Effector memory CD4-positive, alpha-beta T cell (primary cell): ENCODE results near the gene NCOA7.
"Not testable (repeated sequence)": the region's sequence is repeated elsewhere in the genome, so short reads cannot be mapped to it uniquely, and the experiment has no call there.

Source experiments
- DNase-seq, 3 donors: peaks; one replicate each; pipeline ENCODE4 v3.0.0-alpha.2; 2020
- H3K27ac ChIP-seq: 2 replicates; pipeline ENCODE4 v1.7.0; 2013; ENCODE audit warnings: mild to moderate bottlenecking, low read length, moderate library complexity; ENCODE audit not compliant: insufficient read depth, poor library complexity, severe bottlenecking
- H3K27me3 ChIP-seq: replicated peaks from 2 replicates; pipeline ENCODE4 v1.7.0; 2013; ENCODE audit warnings: mild to moderate bottlenecking, low read length; ENCODE audit not compliant: insufficient read depth, control insufficient read depth, poor library complexity, severe bottlenecking
- H3K36me3 ChIP-seq: 2 replicates; pipeline ENCODE4 v1.7.0; 2013; ENCODE audit warnings: mild to moderate bottlenecking, low read length, moderate library complexity; ENCODE audit not compliant: control insufficient read depth, insufficient read depth
- H3K4me1 ChIP-seq: 2 replicates; pipeline ENCODE4 v1.7.0; 2013; ENCODE audit warnings: low read length, mild to moderate bottlenecking; ENCODE audit not compliant: control insufficient read depth, insufficient read depth, poor library complexity, severe bottlenecking
- H3K4me3 ChIP-seq: 2 replicates; pipeline ENCODE4 v1.7.0; 2013; ENCODE audit warnings: low read length, low read depth, mild to moderate bottlenecking; ENCODE audit not compliant: insufficient read depth, poor library complexity, severe bottlenecking
- H3K9me3 ChIP-seq: 2 replicates; pipeline ENCODE4 v1.7.0; 2013; ENCODE audit warnings: mild to moderate bottlenecking, low read length, moderate library complexity; ENCODE audit not compliant: control insufficient read depth

NCOA7 gene

GRCh38 chr6:125927761-125928160, 137.0 kb downstream of the NCOA7 start:
- H3K9me3 ChIP-seq: no peaks in the 10 kb centered on the region
- no peak for DNase-seq
- H3K4me3 ChIP-seq: no peak overlapping the region
- no peaks in the 10 kb centered on the region for H3K27me3 ChIP-seq
- H3K27ac ChIP-seq: no peak overlapping the region
- no peaks in the 10 kb centered on the region for H3K4me1 ChIP-seq
- H3K36me3 ChIP-seq: peaks cover 45% of the 10 kb centered on the region

GRCh38 chr6:125930765-125931418, 140.1 kb downstream of the NCOA7 start:
- no peaks in the 10 kb centered on the region for H3K4me1 ChIP-seq
- H3K4me3 ChIP-seq: no peak overlapping the region
- H3K36me3 ChIP-seq: peaks cover 19% of the 10 kb centered on the region
- H3K27ac ChIP-seq: no peak overlapping the region
- H3K9me3 ChIP-seq: no peaks in the 10 kb centered on the region
- DNase-seq: no peak
- no peaks in the 10 kb centered on the region for H3K27me3 ChIP-seq

GRCh38 chr6:125931733-125932450, 141.1 kb downstream of the NCOA7 start:
- no peaks in the 10 kb centered on the region for H3K27me3 ChIP-seq
- H3K9me3 ChIP-seq: no peaks in the 10 kb centered on the region
- no peak for DNase-seq
- no peak overlapping the region for H3K27ac ChIP-seq
- no peak overlapping the region for H3K4me3 ChIP-seq
- H3K4me1 ChIP-seq: no peaks in the 10 kb centered on the region
- H3K36me3 ChIP-seq: peaks cover 19% of the 10 kb centered on the region

GRCh38 chr6:125932451-125932795, 141.7 kb downstream of the NCOA7 start:
- Histone ChIP-seq H3K27me3 (no peaks in the 10 kb centered on the region), H3K4me3 (no peak overlapping the region), H3K9me3 (no peaks in the 10 kb centered on the region), H3K36me3 (peaks cover 16% of the 10 kb centered on the region), H3K4me1 (no peaks in the 10 kb centered on the region), H3K27ac (no peak overlapping the region)
- no peak for DNase-seq

- H3K27me3 ChIP-seq, H3K4me1 ChIP-seq, H3K36me3 ChIP-seq, DNase-seq, H3K27ac ChIP-seq, H3K9me3 ChIP-seq, H3K4me3 ChIP-seq: not testable (repeated sequence)
Measured at GRCh38 chr6:125935520-125935919, 144.8 kb downstream of the NCOA7 start.

GRCh38 chr6:125939026-125939425, 148.3 kb downstream of the NCOA7 start:
- no peak for DNase-seq
- H3K9me3 ChIP-seq: no peaks in the 10 kb centered on the region
- H3K4me3 ChIP-seq: no peak overlapping the region
- no peaks in the 10 kb centered on the region for H3K36me3 ChIP-seq
- H3K27ac ChIP-seq: no peak overlapping the region
- no peaks in the 10 kb centered on the region for H3K4me1 ChIP-seq
- no peaks in the 10 kb centered on the region for H3K27me3 ChIP-seq

GRCh38 chr6:125939791-125940190, 149.0 kb downstream of the NCOA7 start:
- Histone ChIP-seq H3K27me3 (no peaks in the 10 kb centered on the region), H3K9me3 (no peaks in the 10 kb centered on the region), H3K36me3 (no peaks in the 10 kb centered on the region), H3K27ac (no peak overlapping the region), H3K4me3 (no peak overlapping the region), H3K4me1 (no peaks in the 10 kb centered on the region)
- no peak for DNase-seq

- Histone ChIP-seq H3K9me3 (no peaks in the 10 kb centered on the region), H3K4me3 (no peak overlapping the region), H3K27ac (no peak overlapping the region), H3K27me3 (no peaks in the 10 kb centered on the region), H3K4me1 (no peaks in the 10 kb centered on the region), H3K36me3 (no peaks in the 10 kb centered on the region)
- DNase-seq: no peak
Measured at GRCh38 chr6:125940247-125941041, 149.7 kb downstream of the NCOA7 start.

GRCh38 chr6:125942672-125943527, 152.1 kb downstream of the NCOA7 start:
- no peak for DNase-seq
- H3K4me1 ChIP-seq: no peaks in the 10 kb centered on the region
- H3K27me3 ChIP-seq: no peaks in the 10 kb centered on the region
- H3K27ac ChIP-seq: no peak overlapping the region
- no peaks in the 10 kb centered on the region for H3K36me3 ChIP-seq
- H3K4me3 ChIP-seq: no peak overlapping the region
- no peaks in the 10 kb centered on the region for H3K9me3 ChIP-seq
